Measurements from ENCODE around the gene NR1H4.

- TF ChIP-seq POLR2A (IDR thresholded peaks at IDR 0.05): no peak
- TF ChIP-seq, protein P1, sequence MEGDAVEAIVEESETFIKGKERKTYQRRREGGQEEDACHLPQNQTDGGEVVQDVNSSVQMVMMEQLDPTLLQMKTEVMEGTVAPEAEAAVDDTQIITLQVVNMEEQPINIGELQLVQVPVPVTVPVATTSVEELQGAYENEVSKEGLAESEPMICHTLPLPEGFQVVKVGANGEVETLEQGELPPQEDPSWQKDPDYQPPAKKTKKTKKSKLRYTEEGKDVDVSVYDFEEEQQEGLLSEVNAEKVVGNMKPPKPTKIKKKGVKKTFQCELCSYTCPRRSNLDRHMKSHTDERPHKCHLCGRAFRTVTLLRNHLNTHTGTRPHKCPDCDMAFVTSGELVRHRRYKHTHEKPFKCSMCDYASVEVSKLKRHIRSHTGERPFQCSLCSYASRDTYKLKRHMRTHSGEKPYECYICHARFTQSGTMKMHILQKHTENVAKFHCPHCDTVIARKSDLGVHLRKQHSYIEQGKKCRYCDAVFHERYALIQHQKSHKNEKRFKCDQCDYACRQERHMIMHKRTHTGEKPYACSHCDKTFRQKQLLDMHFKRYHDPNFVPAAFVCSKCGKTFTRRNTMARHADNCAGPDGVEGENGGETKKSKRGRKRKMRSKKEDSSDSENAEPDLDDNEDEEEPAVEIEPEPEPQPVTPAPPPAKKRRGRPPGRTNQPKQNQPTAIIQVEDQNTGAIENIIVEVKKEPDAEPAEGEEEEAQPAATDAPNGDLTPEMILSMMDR (IDR thresholded peaks at IDR 0.05): no peak
Observed at GRCh38 chr12:100579844-100580243, 106.2 kb downstream of the NR1H4 start.
